ENCODE measurements around the gene PIEZO2. TPM values are rescaled to one million over a fixed set of nuclear protein-coding genes. Genes with fewer than 3 reads are reported as not detected.

PIEZO2 gene
- polyA plus RNA-seq, 1 donor from 2014 or later = 0.30 TPM

GRCh38 chr18:10792181-10792580 is 357.2 kb downstream of the PIEZO2 start:
- no peaks in the 10 kb centered on the region for H3K36me3 ChIP-seq (ENCODE audit: insufficient read depth, low read length)

GRCh38 chr18:10791169-10791831 is 358.1 kb downstream of the PIEZO2 start:
- H4K20me1 ChIP-seq (ENCODE audit: insufficient read depth) = no peaks in the 10 kb centered on the region
- H3K9me2 ChIP-seq (ENCODE audit: insufficient read depth, low read length) = no peaks in the 10 kb centered on the region
- no peak overlapping the region for H3K4me3 ChIP-seq (ENCODE audit: low read length)
- H3K27ac ChIP-seq (ENCODE audit: low read length) = no peak overlapping the region
- H3K79me2 ChIP-seq (replicated peaks; ENCODE audit: insufficient read depth, low read length) = no peaks in the 10 kb centered on the region
- no peak overlapping the region for H2AFZ ChIP-seq (ENCODE audit: low read depth, low read length)
- H3K9me3 ChIP-seq (ENCODE audit: low read length) = no peaks in the 10 kb centered on the region
- no peaks in the 10 kb centered on the region for H3K27me3 ChIP-seq (ENCODE audit: insufficient read depth, low read depth, low read length)
- no peaks in the 10 kb centered on the region for H3F3A ChIP-seq (ENCODE audit: insufficient read depth, low read length, poor library complexity, severe bottlenecking)
- no peaks in the 10 kb centered on the region for H3K36me3 ChIP-seq (ENCODE audit: insufficient read depth, low read length)
- no peak overlapping the region for H3K9ac ChIP-seq (ENCODE audit: low read length)
- no peak overlapping the region for H3K4me2 ChIP-seq (ENCODE audit: low read length)
- no peak for TF ChIP-seq CTCF (IDR thresholded peaks at IDR 0.05; ENCODE audit: poor library complexity, severe bottlenecking)
- no peak for TF ChIP-seq POLR2AphosphoS5 (IDR thresholded peaks at IDR 0.05)
- TF ChIP-seq EZH2 (IDR thresholded peaks at IDR 0.05; ENCODE audit: borderline replicate concordance, insufficient read depth, low read length, poor library complexity, severe bottlenecking) = no peak
- no peak for TF ChIP-seq EP300 (conservative IDR thresholded peaks at IDR 0.05; ENCODE audit: poor library complexity, severe bottlenecking)
- TF ChIP-seq MXI1 (conservative IDR thresholded peaks at IDR 0.05; ENCODE audit: poor library complexity, severe bottlenecking) = no peak

More at GRCh38 chr18:10792181-10792580, 357.2 kb downstream of the PIEZO2 start:
- no peaks in the 10 kb centered on the region for H3K79me2 ChIP-seq (replicated peaks; ENCODE audit: insufficient read depth, low read length)
- no peak overlapping the region for H3K9ac ChIP-seq (ENCODE audit: low read length)
- TF ChIP-seq POLR2AphosphoS5 (IDR thresholded peaks at IDR 0.05) = no peak
- no peak for TF ChIP-seq SMC3 (conservative IDR thresholded peaks at IDR 0.05; ENCODE audit: poor library complexity)
- no peak for TF ChIP-seq EZH2 (IDR thresholded peaks at IDR 0.05; ENCODE audit: borderline replicate concordance, insufficient read depth, low read length, poor library complexity, severe bottlenecking)
- TF ChIP-seq RAD21 (conservative IDR thresholded peaks at IDR 0.05) = no peak
- TF ChIP-seq EP300 (conservative IDR thresholded peaks at IDR 0.05; ENCODE audit: poor library complexity, severe bottlenecking) = no peak
- TF ChIP-seq TAF1 (IDR thresholded peaks at IDR 0.05; ENCODE audit: low read depth) = no peak
- no peak for TF ChIP-seq REST (IDR thresholded peaks at IDR 0.05; ENCODE audit: borderline replicate concordance)
- no peak for TF ChIP-seq CTCF (IDR thresholded peaks at IDR 0.05; ENCODE audit: poor library complexity, severe bottlenecking)
- no peaks in the 10 kb centered on the region for H3K27me3 ChIP-seq (ENCODE audit: insufficient read depth, low read depth, low read length)
- H3F3A ChIP-seq (ENCODE audit: insufficient read depth, low read length, poor library complexity, severe bottlenecking) = no peaks in the 10 kb centered on the region
- no peaks in the 10 kb centered on the region for H4K20me1 ChIP-seq (ENCODE audit: insufficient read depth)
- H3K9me2 ChIP-seq (ENCODE audit: insufficient read depth, low read length) = no peaks in the 10 kb centered on the region
- no peak overlapping the region for H2AFZ ChIP-seq (ENCODE audit: low read depth, low read length)
- no peaks in the 10 kb centered on the region for H3K9me3 ChIP-seq (ENCODE audit: low read length)
- H3K4me3 ChIP-seq (ENCODE audit: low read length) = no peak overlapping the region
- H3K4me2 ChIP-seq (ENCODE audit: low read length) = no peak overlapping the region
- no peak overlapping the region for H3K27ac ChIP-seq (ENCODE audit: low read length)
